ENCODE measurements around the gene ACTR2.

- TF ChIP-seq POLR2A (IDR thresholded peaks at IDR 0.05), result no peak
- TF ChIP-seq POLR2AphosphoS5 (IDR thresholded peaks at IDR 0.05; ENCODE audit: insufficient read depth in 1 of 2, low read depth in 1 of 2), result no peak
- TF ChIP-seq CTCF (IDR thresholded peaks at IDR 0.05), result no peak
These were observed 25.0 kb downstream of the ACTR2 start for GRCh38 chr2:65252640-65253039.
